Mesenchymal stem cell (in vitro differentiated cells and primary cell): ENCODE results near the gene MPPED2.

Experiments used
- DNase-seq: peaks from one replicate; pipeline ENCODE4 v3.0.0-alpha.2; 2013
- H2AFZ ChIP-seq: one replicate; pipeline ENCODE4 v1.6.1; 2013; ENCODE audit warnings: low read depth, mild to moderate bottlenecking, control low read depth, inconsistent platforms, low read length, moderate library complexity
- H2AK5ac ChIP-seq: 2 replicates; pipeline ENCODE4 v1.6.1; 2013; ENCODE audit warnings: low read length, moderate library complexity, mild to moderate bottlenecking, inconsistent platforms; ENCODE audit not compliant: severe bottlenecking
- H2BK120ac ChIP-seq: one replicate; pipeline ENCODE4 v1.6.1; 2013; ENCODE audit warnings: low read depth, mild to moderate bottlenecking, inconsistent platforms, low read length, moderate library complexity
- H2BK12ac ChIP-seq, 2 experiments: one replicate each; pipeline ENCODE4 v1.6.1; 2013; ENCODE audit warnings: inconsistent platforms in 2 of 2, low read length in 2 of 2, mild to moderate bottlenecking in 2 of 2, moderate library complexity in 2 of 2, control low read depth in 1 of 2
- H2BK15ac ChIP-seq: one replicate; pipeline ENCODE4 v1.6.1; 2013; ENCODE audit warnings: mild to moderate bottlenecking, low read depth, inconsistent platforms; ENCODE audit not compliant: poor library complexity, severe bottlenecking
- H2BK5ac ChIP-seq: 2 replicates; pipeline ENCODE4 v1.6.1; 2013; ENCODE audit warnings: low read depth, mild to moderate bottlenecking, low read length, control low read depth, inconsistent platforms; ENCODE audit not compliant: poor library complexity, severe bottlenecking
- H3K14ac ChIP-seq, 2 experiments: one replicate each; pipeline ENCODE4 v1.6.1; 2013; ENCODE audit warnings: inconsistent platforms in 2 of 2, low read length in 2 of 2, control low read depth in 1 of 2, mild to moderate bottlenecking in 1 of 2, moderate library complexity in 1 of 2
- H3K18ac ChIP-seq, 2 experiments: one replicate each; pipeline ENCODE4 v1.6.1; 2013; ENCODE audit warnings: inconsistent platforms in 2 of 2, low read length in 2 of 2, control low read depth in 1 of 2, low read depth in 1 of 2, mild to moderate bottlenecking in 1 of 2
- H3K23ac ChIP-seq, 2 experiments: one replicate each; pipeline ENCODE4 v1.6.1; 2013; ENCODE audit warnings: inconsistent platforms in 2 of 2, low read length in 2 of 2, mild to moderate bottlenecking in 2 of 2, moderate library complexity in 2 of 2, control low read depth in 1 of 2
- H3K27ac ChIP-seq: 2 replicates; pipeline ENCODE4 v1.5.1; 2013; ENCODE audit warnings: mild to moderate bottlenecking, moderate library complexity, low read length, control low read depth, inconsistent platforms; ENCODE audit not compliant: poor library complexity, severe bottlenecking
- H3K27me3 ChIP-seq, 2 experiments: 2 replicates each; pipeline versions ENCODE4 v1.6.1 to v1.7.0; 2013; ENCODE audit warnings: low read length in 2 of 2, mild to moderate bottlenecking in 2 of 2, moderate library complexity in 2 of 2, control low read depth in 1 of 2, inconsistent platforms in 1 of 2; ENCODE audit not compliant: control insufficient read depth in 1 of 2, insufficient read depth in 1 of 2
- H3K36me3 ChIP-seq, 2 experiments: 2 replicates each; pipeline versions ENCODE4 v1.6.1 to v1.7.0; 2013; ENCODE audit warnings: low read length in 2 of 2, control low read depth in 1 of 2, inconsistent platforms in 1 of 2, low read depth in 1 of 2, mild to moderate bottlenecking in 1 of 2; ENCODE audit not compliant: insufficient read depth in 2 of 2, control insufficient read depth in 1 of 2
- H3K4ac ChIP-seq, 2 experiments: one replicate each; pipeline ENCODE4 v1.6.1; 2013; ENCODE audit warnings: inconsistent platforms in 2 of 2, low read length in 2 of 2, mild to moderate bottlenecking in 2 of 2, moderate library complexity in 2 of 2, control low read depth in 1 of 2, low read depth in 1 of 2
- H3K4me1 ChIP-seq: 2 replicates; pipeline ENCODE4 v1.6.1; 2013; ENCODE audit warnings: low read depth, low read length, control low read depth; ENCODE audit not compliant: control insufficient read depth, insufficient read depth
- H3K4me2 ChIP-seq: 2 replicates; pipeline ENCODE4 v1.6.1; 2013; ENCODE audit warnings: low read length, mild to moderate bottlenecking, inconsistent platforms; ENCODE audit not compliant: poor library complexity, severe bottlenecking
- H3K4me3 ChIP-seq, 2 experiments: 2 replicates each; pipeline versions ENCODE4 v1.5.1 to v1.7.0; 2013; ENCODE audit warnings: low read length in 2 of 2, mild to moderate bottlenecking in 2 of 2, control low read depth in 1 of 2, low read depth in 1 of 2; ENCODE audit not compliant: insufficient read depth in 1 of 2
- H3K79me1 ChIP-seq: replicated peaks from 2 replicates; pipeline ENCODE4 v1.6.1; 2013; ENCODE audit warnings: mild to moderate bottlenecking, control low read depth, low read length, inconsistent platforms; ENCODE audit not compliant: poor library complexity, severe bottlenecking
- H3K9ac ChIP-seq: 2 replicates; pipeline ENCODE4 v1.7.0; 2013; ENCODE audit warnings: mild to moderate bottlenecking, low read length, moderate library complexity
- H3K9me3 ChIP-seq: 2 replicates; pipeline ENCODE4 v1.7.0; 2013; ENCODE audit warnings: mild to moderate bottlenecking, low read length; ENCODE audit not compliant: control insufficient read depth
- H4K8ac ChIP-seq: one replicate; pipeline ENCODE4 v1.6.1; 2013; ENCODE audit warnings: inconsistent platforms, mild to moderate bottlenecking, low read length, moderate library complexity
- H4K91ac ChIP-seq: one replicate; pipeline ENCODE4 v1.6.1; 2013; ENCODE audit warnings: mild to moderate bottlenecking, low read length, inconsistent platforms
- WGBS: methylation state at CpG from one replicate; pipeline ENCODE4 v1.1.7; 2013; ENCODE audit warnings: mixed read lengths; 5-methylcytosine and 5-hydroxymethylcytosine counted together

Gene MPPED2

DNA sequence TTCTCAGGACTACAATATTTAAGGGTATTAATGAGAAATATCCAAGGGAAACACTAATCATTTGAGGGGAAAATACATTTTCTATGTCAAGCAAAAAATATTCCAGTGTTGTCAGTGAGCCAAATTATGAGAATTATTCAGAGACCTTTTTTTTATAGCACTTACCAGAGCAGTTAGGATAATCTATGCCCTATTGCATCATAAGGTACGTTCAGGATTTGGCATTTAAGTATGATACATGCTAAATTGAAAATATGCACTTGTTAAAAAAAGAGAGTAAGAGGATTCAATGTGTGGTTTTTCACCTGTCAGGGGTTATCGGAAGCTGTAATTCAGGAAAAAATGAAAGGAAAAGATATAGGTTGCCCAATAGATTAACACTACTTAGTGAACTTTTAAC lies 17.2 kb upstream of the MPPED2 start:
- no peak overlapping the region for H3K9ac ChIP-seq
- no peak overlapping the region for H3K4ac ChIP-seq
- no peak overlapping the region for H3K27ac ChIP-seq
- no peak overlapping the region for H3K14ac ChIP-seq
- H3K18ac ChIP-seq = no peak overlapping the region
- WGBS = 86% methylated on average over 2 of the region's 2 CpGs
- no peak overlapping the region for H2BK15ac ChIP-seq
- H3K4me2 ChIP-seq = no peak overlapping the region
- H3K27me3 ChIP-seq = no peaks in the 10 kb centered on the region
- no peaks in the 10 kb centered on the region for H3K4me1 ChIP-seq
- H4K8ac ChIP-seq = no peak overlapping the region
- H2BK12ac ChIP-seq = no peak overlapping the region
- H2BK5ac ChIP-seq = no peak overlapping the region
- H2AK5ac ChIP-seq = no peak overlapping the region
- H3K23ac ChIP-seq = no peak overlapping the region
- no peak overlapping the region for H2BK120ac ChIP-seq
- H3K79me1 ChIP-seq = no peaks in the 10 kb centered on the region
- H4K91ac ChIP-seq = no peak overlapping the region
- no peak overlapping the region for H2AFZ ChIP-seq
- no peaks in the 10 kb centered on the region for H3K36me3 ChIP-seq
- no peak overlapping the region for H3K4me3 ChIP-seq
- no peak for DNase-seq
- no peaks in the 10 kb centered on the region for H3K9me3 ChIP-seq

DNA sequence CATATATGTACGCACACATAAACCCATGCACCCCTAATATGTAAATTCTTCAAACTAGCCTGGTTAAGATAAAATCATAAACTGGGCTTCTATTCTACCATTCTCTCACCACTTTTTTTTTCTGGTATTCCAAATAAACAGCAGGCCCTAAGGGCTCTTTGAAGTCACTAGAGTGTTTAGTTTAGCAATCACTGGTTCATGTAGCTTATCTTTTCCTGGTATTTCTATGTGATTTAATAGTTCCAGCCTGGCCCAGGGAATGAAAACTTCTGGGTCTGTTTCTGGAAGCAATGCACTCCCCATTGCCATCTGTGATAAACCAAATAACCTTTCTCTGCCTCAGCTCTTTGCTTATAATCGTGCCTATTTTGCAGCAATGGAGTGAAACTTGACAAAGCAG lies 10.7 kb upstream of the MPPED2 start:
- Histone ChIP-seq H3K27ac (no peak overlapping the region), H3K14ac (no peak overlapping the region), H3K9ac (no peak overlapping the region), H3K27me3 (peaks cover 0 to under 1% of the 10 kb centered on the region in 2 experiments), H2AK5ac (no peak overlapping the region), H3K4me2 (no peak overlapping the region), H2BK12ac (no peak overlapping the region), H4K8ac (no peak overlapping the region), H3K4me1 (no peaks in the 10 kb centered on the region), H3K4me3 (no peak overlapping the region), H3K79me1 (no peaks in the 10 kb centered on the region), H4K91ac (no peak overlapping the region), H3K36me3 (no peaks in the 10 kb centered on the region), H3K23ac (no peak overlapping the region), H2AFZ (no peak overlapping the region), H2BK120ac (no peak overlapping the region), H2BK5ac (no peak overlapping the region), H3K9me3 (no peaks in the 10 kb centered on the region), H3K18ac (no peak overlapping the region), H3K4ac (no peak overlapping the region), H2BK15ac (no peak overlapping the region)
- WGBS = 29% methylated on average over 2 of the region's 2 CpGs
- DNase-seq = no peak

GRCh38 chr11:30595934-30596333 lies 9.8 kb upstream of the MPPED2 start:
- no peaks in the 10 kb centered on the region for H3K36me3 ChIP-seq
- no peak for DNase-seq
- WGBS = 29% methylated on average over 3 of the region's 3 CpGs
- H3K23ac ChIP-seq = no peak overlapping the region
- H2AFZ ChIP-seq = no peak overlapping the region
- H3K4me2 ChIP-seq = no peak overlapping the region
- H4K8ac ChIP-seq = no peak overlapping the region
- no peak overlapping the region for H2BK120ac ChIP-seq
- no peak overlapping the region for H2BK12ac ChIP-seq
- no peaks in the 10 kb centered on the region for H3K79me1 ChIP-seq
- H3K9ac ChIP-seq = no peak overlapping the region
- no peak overlapping the region for H3K27ac ChIP-seq
- no peaks in the 10 kb centered on the region for H3K9me3 ChIP-seq
- H4K91ac ChIP-seq = no peak overlapping the region
- no peak overlapping the region for H2BK15ac ChIP-seq
- no peak overlapping the region for H3K18ac ChIP-seq
- no peak overlapping the region for H3K14ac ChIP-seq
- no peak overlapping the region for H3K4ac ChIP-seq
- H3K4me1 ChIP-seq = no peaks in the 10 kb centered on the region
- H3K4me3 ChIP-seq = no peak overlapping the region
- H3K27me3 ChIP-seq = peaks cover 0 to 6% of the 10 kb centered on the region in 2 experiments
- no peak overlapping the region for H2AK5ac ChIP-seq
- H2BK5ac ChIP-seq = no peak overlapping the region

DNA sequence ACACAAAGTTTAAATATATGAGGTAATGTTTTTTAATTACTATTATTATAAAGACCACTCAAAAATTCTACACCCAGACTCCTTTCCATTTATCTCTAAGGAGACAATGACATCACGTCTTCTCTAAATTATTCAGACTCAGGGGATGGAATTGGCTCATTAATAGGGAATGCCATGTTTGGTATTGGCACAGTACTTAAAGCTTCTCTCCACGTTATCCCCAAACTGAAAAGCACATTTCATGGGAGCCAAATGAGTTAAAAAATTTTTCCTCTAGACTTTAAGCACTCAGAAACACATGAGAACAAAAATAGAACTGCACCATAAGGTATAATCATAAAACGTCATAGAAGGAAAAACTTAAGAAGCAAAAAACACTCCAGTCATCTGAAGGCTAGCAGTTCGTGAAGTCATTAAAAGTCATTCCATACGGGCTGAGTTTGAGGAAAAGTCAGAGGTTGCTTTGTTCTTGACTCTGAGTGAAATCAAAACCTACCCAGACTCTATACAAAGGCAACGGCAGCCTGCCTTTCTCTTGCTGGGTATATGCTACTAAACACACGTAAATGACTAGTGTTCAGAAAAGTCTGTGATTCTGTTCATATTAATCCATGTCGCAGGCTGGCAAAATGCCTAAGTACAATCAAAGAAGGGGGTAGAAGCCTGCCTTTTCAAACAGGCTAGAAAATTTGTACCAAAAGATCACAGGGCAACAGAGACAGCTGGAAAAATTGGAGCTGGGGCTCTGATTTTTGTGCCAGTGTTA lies 8.7 kb upstream of the MPPED2 start:
- Histone ChIP-seq H3K4me2 (no peak overlapping the region), H2BK120ac (no peak overlapping the region), H2BK5ac (no peak overlapping the region), H4K91ac (no peak overlapping the region), H3K27ac (no peak overlapping the region), H3K4me3 (no peak overlapping the region), H3K23ac (no peak overlapping the region), H2BK15ac (no peak overlapping the region), H3K79me1 (no peaks in the 10 kb centered on the region), H3K36me3 (no peaks in the 10 kb centered on the region), H2BK12ac (no peak overlapping the region), H3K27me3 (peaks cover 0 to 6% of the 10 kb centered on the region in 2 experiments), H2AK5ac (no peak overlapping the region), H3K9ac (no peak overlapping the region), H3K18ac (no peak overlapping the region), H3K14ac (no peak overlapping the region), H3K4ac (no peak overlapping the region), H2AFZ (no peak overlapping the region), H4K8ac (no peak overlapping the region), H3K4me1 (no peaks in the 10 kb centered on the region), H3K9me3 (no peaks in the 10 kb centered on the region)
- no peak for DNase-seq
- 73% methylated on average over 8 of the region's 8 CpGs for WGBS
